CD4-positive, alpha-beta T cell treated with Interleukin-21 for 1 hour (primary cell): Measurements from ENCODE around the gene CSTF3.
A peak's percentile ranks its signal among the peaks of the same experiment; 100 is the strongest.

Source experiments
- DNase-seq: peaks from one replicate; pipeline ENCODE4 v3.0.0-alpha.2; 2020

Gene CSTF3

DNA sequence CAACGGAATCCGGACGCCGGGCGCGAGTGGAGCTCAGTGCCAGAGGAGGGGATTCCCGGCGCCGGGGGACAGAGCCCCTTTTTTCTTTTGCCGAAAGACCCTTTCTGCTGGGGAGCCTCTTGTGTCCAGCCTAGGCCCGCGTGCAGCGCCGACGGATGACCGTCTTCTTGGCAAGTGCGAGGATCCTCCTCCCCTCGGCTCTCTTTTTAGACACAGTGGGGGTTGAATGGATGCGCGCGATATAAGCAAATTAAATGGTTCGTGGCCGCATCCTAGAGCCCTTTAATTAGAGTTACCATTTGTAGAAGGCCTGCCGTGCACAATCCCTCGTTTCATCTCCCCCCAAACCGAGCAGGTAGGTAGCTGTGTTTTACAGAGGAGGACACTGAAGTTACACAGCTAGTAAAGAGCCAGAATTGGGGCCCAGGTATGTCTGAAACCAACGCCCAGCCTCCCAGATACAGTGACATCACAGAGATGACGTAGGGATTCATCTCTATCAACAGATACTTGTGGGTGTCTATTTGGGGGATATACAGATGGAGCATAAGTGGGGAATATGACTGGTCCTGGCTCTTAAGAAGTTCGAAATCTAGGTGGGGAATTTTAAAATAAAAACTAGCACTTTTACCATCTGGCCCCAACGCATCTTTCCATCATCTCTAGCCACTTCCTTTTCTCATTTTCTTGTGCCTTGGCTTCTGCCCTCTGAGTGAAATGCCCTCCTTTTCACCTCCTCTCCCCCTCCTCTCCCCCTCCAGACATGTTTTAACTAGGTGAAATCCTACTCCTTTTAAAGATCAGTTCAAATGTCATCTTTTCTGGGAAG, 121.0 kb downstream of the CSTF3 start:
- DNase-seq = peak; percentile 65

DNA sequence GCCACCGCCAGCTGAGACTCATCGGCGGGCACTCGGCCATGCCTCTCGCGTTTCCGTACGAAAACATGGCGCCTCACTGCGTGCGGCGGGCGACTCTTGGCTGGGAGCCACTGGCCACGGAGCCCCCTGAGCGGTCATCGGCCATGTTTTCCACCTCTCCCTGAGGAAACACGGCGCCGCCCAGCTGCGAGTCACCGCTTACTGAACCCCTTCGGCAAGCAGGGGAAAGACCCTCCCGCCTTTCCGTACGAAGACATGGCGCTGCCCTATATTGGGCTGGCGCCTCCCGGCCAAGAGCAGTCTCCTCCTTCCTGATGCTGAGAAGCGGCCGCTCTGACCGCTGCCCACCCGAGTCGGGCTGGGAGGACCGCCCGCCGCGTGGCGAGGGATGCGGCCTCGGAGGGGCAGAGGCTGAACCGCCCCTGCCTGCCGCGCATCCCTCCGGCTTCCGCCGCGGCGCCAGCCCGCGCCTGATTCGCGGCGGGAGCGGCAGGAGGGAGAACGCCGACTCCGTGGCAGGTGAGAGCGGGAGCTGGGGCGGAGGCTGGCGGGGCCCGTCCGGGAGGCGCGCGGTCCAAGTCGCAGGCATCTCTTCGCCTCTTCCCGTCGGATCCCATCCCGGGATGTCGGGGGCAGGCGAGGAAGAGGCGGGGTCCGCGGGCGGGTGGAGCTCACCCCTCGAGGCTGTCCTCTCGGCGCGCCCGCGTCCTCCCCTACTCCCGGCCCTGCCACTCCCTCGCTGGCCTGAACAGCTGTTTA, 121.8 kb downstream of the CSTF3 start, which contains the start of gene TCP11L1:
TSS of gene TCP11L1 (plus strand) at position 299 of the 759 bp plus-strand sequence. CDS start 4,202 bp downstream, outside the sequence.
- DNase-seq = peak; percentile 83

DNA sequence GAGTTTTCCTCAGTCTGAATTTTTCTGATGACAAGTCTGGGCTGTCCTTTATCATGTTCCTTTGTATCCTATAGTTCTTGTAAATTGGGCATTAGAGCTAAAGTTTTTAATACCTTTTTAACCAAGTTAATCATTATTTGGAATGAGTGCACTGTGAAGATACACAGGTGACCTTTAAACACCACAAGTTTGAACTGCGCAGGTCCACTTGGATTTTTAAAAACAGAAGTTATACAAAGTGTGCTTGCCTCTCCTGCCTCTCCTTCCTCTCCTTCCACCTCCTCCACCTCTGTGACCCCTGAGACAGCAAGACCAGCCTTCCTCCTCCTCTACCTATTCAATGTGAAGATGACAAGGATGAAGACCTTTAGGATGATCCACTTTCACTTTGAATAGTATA, 126.3 kb downstream of the CSTF3 start:
- no peak for DNase-seq
